Common myeloid progenitor, CD34-positive (primary cell): ENCODE data around the gene TK2.

Source experiments
- CTCF ChIA-PET: fragments of 350-600 bp; sonication (Branson Sonifier 250); formaldehyde crosslinking; loops from one replicate; lab custom pipeline; 2021; ENCODE audit warnings: antibody characterized with exemption; lab: Charles Lee
- POLR2A ChIA-PET: fragments of 350-600 bp; sonication (Branson Sonifier 250); formaldehyde crosslinking; loops from one replicate; lab custom pipeline; 2021; ENCODE audit warnings: antibody characterized with exemption; lab: Charles Lee
- DNase-seq, 3 donors: peaks; one replicate each; pipeline versions ENCODE4 v3.0.0 to v3.0.0-alpha.2; 2013
- H3K27ac ChIP-seq, 2 experiments: 1 replicate in 1 of 2; 2 replicates in 1 of 2; pipeline ENCODE4 v1.7.0; 2013; ENCODE audit warnings: inconsistent platforms in 2 of 2, low read length in 2 of 2, mild to moderate bottlenecking in 2 of 2, low read depth in 1 of 2, moderate library complexity in 1 of 2; ENCODE audit not compliant: severe bottlenecking in 2 of 2, insufficient read depth in 1 of 2, poor library complexity in 1 of 2
- H3K27me3 ChIP-seq, 5 experiments: replicated peaks in 2 of 5; 1 replicate in 3 of 5; 2 replicates in 2 of 5; pipeline versions ENCODE4 v1.6.1 to v1.7.0; 2013; ENCODE audit warnings: low read length in 4 of 5, mild to moderate bottlenecking in 2 of 5, moderate library complexity in 2 of 5, inconsistent platforms in 1 of 5; ENCODE audit not compliant: insufficient read depth in 5 of 5, control insufficient read depth in 4 of 5
- H3K36me3 ChIP-seq, 4 experiments: 1 replicate in 2 of 4; 2 replicates in 2 of 4; pipeline versions ENCODE4 v1.6.1 to v1.7.0; 2013; ENCODE audit warnings: low read length in 3 of 4, control low read depth in 1 of 4, mild to moderate bottlenecking in 1 of 4; ENCODE audit not compliant: control insufficient read depth in 4 of 4, insufficient read depth in 4 of 4
- H3K4me1 ChIP-seq, 4 experiments: 1 replicate in 3 of 4; 2 replicates in 1 of 4; pipeline versions ENCODE4 v1.6.1 to v1.7.1; 2013; ENCODE audit warnings: low read length in 3 of 4, mild to moderate bottlenecking in 3 of 4, control low read depth in 1 of 4, inconsistent platforms in 1 of 4, moderate library complexity in 1 of 4; ENCODE audit not compliant: control insufficient read depth in 4 of 4, insufficient read depth in 4 of 4; ENCODE audit errors: control extremely low read depth in 1 of 4
- H3K4me3 ChIP-seq, 7 experiments: 1 replicate in 4 of 7; 2 replicates in 3 of 7; pipeline versions ENCODE4 v1.5.1 to v1.7.0; 2013; ENCODE audit warnings: mild to moderate bottlenecking in 7 of 7, low read length in 6 of 7, moderate library complexity in 6 of 7, inconsistent platforms in 2 of 7, low read depth in 2 of 7, control low read depth in 1 of 7; ENCODE audit not compliant: insufficient read depth in 4 of 7, control insufficient read depth in 1 of 7; ENCODE audit errors: extremely low read depth in 1 of 7
- H3K9me3 ChIP-seq, 5 experiments: 1 replicate in 4 of 5; 2 replicates in 1 of 5; pipeline versions ENCODE4 v1.6.1 to v1.7.1; 2013; ENCODE audit warnings: low read length in 4 of 5, mild to moderate bottlenecking in 2 of 5, inconsistent platforms in 1 of 5, low read depth in 1 of 5, moderate library complexity in 1 of 5; ENCODE audit not compliant: control insufficient read depth in 4 of 5, insufficient read depth in 2 of 5; ENCODE audit errors: control extremely low read depth in 1 of 5
- WGBS: methylation state at CpG from one replicate; pipeline ENCODE4 v1.1.5; 2013; ENCODE audit not compliant: insufficient coverage; 5-methylcytosine and 5-hydroxymethylcytosine counted together

Gene TK2

DNA sequence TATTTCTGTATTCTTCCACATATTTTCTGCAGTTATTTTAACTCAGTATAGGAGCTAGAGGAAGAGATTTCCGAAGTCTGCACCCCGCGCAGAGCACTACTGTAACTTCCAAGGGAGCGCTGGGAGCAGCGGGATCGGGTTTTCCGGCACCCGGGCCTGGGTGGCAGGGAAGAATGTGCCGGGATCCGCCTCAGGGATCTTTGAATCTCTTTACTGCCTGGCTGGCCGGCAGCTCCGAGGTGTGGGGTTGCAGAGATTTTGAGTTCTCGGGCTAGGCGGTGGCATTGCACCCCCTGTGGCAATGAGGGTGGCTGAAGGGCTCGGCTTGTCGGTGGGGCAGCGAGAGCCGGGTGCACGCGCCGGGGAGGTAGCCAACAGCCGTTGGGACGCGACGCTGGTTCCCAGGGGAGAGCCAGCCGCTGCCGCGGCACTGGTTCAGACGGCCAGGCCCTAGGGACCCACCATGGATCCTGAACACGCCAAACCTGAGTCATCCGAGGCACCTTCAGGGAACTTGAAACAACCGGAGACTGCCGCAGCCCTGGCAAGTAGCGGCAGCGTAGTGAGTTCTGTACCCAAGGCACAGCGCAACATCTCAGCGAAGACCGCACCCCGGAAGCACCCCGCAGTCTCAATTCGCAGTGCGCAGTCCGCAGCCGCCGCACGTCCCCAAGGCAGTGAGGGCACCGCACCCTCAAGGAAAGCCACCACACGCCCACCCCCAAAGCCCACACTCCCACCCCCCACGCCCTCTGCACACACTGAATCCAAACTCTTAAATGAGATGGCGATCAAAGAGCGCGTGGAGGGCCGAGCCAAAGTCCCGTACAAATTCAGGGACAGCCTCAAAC, 16.4 kb upstream of the TK2 start, which contains the start of gene CMTM1:
TSS of gene CMTM1 (plus strand) at position 389 of the 851 bp plus-strand sequence. CDS start at position 464, 75 bp downstream.
- H3K27ac ChIP-seq: no peak within 1 kb of the TSS
- 97% methylated on average over 47 of the region's 54 CpGs for WGBS
- CTCF ChIA-PET: interaction anchor here (1.4 to 6.8 kb wide), 3 partner anchors 9 to 50 kb away, joined by 3 to 82 read pairs (median 47); partner anchors contain the start of genes CKLF, CMTM2 and TK2

DNA sequence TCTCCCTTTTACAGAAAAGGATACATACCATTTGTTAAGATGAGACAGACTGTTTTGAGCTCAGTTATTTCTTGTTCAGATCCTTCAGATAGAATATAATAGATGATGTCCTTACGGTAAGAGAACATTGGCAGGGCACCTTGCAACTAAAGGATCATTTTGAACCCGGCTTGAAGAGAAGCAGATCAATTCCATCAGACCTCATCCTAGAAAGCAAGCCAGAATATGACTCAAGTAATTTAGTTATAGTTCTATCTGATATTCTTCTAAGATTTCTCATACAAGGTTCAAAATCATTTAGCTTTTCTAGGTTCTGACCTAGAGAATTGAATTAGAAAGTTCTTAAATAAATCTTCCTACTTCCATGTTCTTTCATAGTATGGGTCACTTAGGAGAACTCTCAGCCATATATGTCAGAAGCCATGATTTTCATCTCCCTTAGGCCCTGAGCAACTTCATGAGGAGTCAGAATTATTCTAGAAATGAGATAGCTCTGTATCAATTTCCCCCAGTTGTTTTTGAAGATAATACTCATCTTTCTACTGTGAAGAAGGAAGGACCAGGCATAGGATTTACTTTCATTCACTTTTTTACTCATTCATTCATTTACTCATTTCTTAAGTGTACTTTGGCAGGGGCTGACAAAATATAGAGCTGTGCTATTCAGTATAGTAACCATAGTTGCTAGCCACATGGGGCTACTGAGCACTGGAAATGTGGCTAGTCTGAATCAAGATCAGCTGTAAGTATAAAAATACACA, 13.8 kb upstream of the TK2 start:
- Histone ChIP-seq H3K27ac (no peak overlapping the region), H3K4me3 (no peak overlapping the region), H3K27me3 (no peaks in the 10 kb centered on the region), H3K9me3 (no peaks in the 10 kb centered on the region), H3K36me3 (peaks cover 8 to 54% (median 27%) of the 10 kb centered on the region in 4 experiments), H3K4me1 (peaks cover 24 to 44% (median 38%) of the 10 kb centered on the region in 4 experiments)
- no peak for DNase-seq
- ChIA-PET POLR2A (no interaction called here), CTCF (interaction anchor here (0.6 to 6.8 kb wide), 15 partner anchors 9 to 158 kb away, joined by 3 to 82 read pairs (median 6); partner anchors contain the start of genes CKLF, CMTM2 and TK2)
- WGBS: no CpG with 5 or more reads among the region's 2 CpGs

More for the DNA sequence above, 16.4 kb upstream of the TK2 start, which contains the start of gene CMTM1:
- peaks cover 2 to 36% (median 18%) of the 10 kb centered on the region in 4 experiments for H3K36me3 ChIP-seq
- H3K9me3 ChIP-seq: no peaks in the 10 kb centered on the region
- POLR2A ChIA-PET: interaction anchor here (1.3 kb wide), 1 partner anchor 14 kb away, joined by 4 read pairs; the partner anchor contains the start of gene CKLF
- no peak for DNase-seq
- no peaks in the 10 kb centered on the region for H3K27me3 ChIP-seq
- H3K4me3 ChIP-seq: no peak within 1 kb of the TSS
- peaks cover 18 to 38% (median 34%) of the 10 kb centered on the region in 4 experiments for H3K4me1 ChIP-seq

DNA sequence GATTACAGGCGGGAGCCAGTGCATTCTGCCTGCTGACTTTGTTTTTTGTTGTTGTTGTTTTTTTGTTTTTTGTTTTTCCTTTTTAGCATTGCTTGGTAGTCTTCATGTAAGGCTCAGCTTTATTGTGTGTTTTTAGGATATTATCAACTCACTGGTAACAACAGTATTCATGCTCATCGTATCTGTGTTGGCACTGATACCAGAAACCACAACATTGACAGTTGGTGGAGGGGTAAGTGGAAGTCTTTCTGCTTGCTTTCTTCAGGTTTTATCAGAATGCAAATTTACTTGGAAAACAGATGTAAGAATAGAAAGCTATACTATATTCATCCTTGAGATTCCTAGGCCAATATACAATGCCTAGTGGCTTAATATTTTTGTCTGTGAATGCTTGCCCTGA, 13.1 kb upstream of the TK2 start:
- H3K9me3 ChIP-seq: no peaks in the 10 kb centered on the region
- no peak overlapping the region for H3K4me3 ChIP-seq
- WGBS: 68% methylated on average over 2 of the region's 2 CpGs
- H3K4me1 ChIP-seq: peaks cover 24 to 44% (median 38%) of the 10 kb centered on the region in 4 experiments
- DNase-seq: peak in 2 of 3 donors; percentile 57 to 77
- no peak overlapping the region for H3K27ac ChIP-seq
- H3K27me3 ChIP-seq: no peaks in the 10 kb centered on the region
- H3K36me3 ChIP-seq: peaks cover 12 to 62% (median 34%) of the 10 kb centered on the region in 4 experiments
- ChIA-PET POLR2A (interaction anchor here (1.0 to 1.1 kb wide), 2 partner anchors 10 to 13 kb away, joined by 3 read pairs; partner anchors contain the start of genes CKLF and TK2), CTCF (interaction anchor here (0.6 to 6.8 kb wide), 16 partner anchors 12 to 157 kb away, joined by 3 to 82 read pairs (median 6); partner anchors contain the start of genes CKLF, CMTM2, CMTM3 and TK2)

DNA sequence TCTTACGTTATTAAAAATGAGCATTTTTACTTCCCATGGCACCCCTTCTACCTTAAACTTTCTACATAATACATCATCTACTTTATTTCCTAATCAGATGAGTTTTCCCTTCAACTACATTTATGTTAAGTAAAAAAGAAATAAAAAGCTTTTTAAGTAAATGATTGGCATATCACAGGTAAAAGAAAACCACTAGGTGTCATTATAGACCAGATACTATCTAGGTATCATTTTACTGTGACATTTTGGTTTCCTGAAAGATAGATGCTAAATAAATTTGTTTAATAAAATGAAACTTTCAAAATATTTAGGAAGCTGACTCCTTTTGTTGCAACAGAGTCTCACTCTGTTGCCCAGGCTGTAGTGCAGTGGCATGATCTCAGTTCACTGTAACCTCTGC, 12.5 kb upstream of the TK2 start:
- Histone ChIP-seq H3K9me3 (no peaks in the 10 kb centered on the region), H3K27me3 (no peaks in the 10 kb centered on the region), H3K4me3 (no peak overlapping the region), H3K36me3 (peaks cover 14 to 68% (median 36%) of the 10 kb centered on the region in 4 experiments), H3K4me1 (peaks cover 24 to 44% (median 38%) of the 10 kb centered on the region in 4 experiments), H3K27ac (no peak overlapping the region)
- DNase-seq: no peak
- ChIA-PET CTCF (interaction anchor here (0.6 to 6.8 kb wide), 16 partner anchors 12 to 220 kb away, joined by 3 to 82 read pairs (median 6); partner anchors contain the start of genes CKLF, CMTM2, CMTM3 and TK2), POLR2A (interaction anchor here (1.0 to 1.1 kb wide), 2 partner anchors 10 to 13 kb away, joined by 3 read pairs; partner anchors contain the start of genes CKLF and TK2)
- no CpG with 5 or more reads among the region's 1 CpG for WGBS

DNA sequence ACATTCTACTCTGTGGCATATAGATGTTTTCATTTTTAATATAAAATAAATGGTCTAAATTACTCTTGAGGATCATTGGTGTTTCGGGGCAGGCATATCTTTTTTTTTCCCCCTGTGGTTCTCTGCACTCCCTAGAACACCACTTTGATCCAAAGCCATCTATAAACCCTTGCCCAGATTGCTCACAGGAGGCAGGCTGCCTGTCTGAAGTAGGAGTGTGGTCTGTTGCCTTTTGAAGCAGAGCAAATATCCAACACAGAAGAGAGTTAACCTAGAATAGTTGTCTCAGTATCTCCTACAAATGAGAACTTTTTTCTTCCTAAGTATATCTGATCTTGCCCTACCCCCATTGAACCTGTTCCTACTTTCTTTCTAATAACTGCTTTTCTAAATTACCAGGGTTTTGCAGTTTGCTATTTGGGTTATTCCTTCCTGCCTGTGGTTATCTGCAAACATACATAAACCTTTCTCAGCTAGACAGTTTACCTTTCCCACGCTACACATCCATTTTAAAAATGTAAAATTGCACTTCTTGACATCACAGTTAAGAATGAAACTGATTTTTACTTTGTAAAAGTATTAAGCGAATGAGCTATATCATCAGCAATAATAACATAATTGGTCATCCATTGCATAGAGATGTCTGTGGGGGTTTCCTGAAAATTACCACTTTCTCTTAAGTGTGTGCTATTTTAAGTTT, 11.6 kb upstream of the TK2 start:
- CTCF ChIA-PET: interaction anchor here (0.9 to 6.8 kb wide), 9 partner anchors 11 to 219 kb away, joined by 3 to 82 read pairs (median 10); partner anchors contain the start of genes CKLF, CMTM2, CMTM3 and TK2
- DNase-seq: no peak
- Histone ChIP-seq H3K4me1 (peaks cover 24 to 44% (median 38%) of the 10 kb centered on the region in 4 experiments), H3K36me3 (peaks cover 17 to 65% (median 30%) of the 10 kb centered on the region in 4 experiments), H3K9me3 (no peaks in the 10 kb centered on the region), H3K4me3 (no peak overlapping the region), H3K27ac (no peak overlapping the region), H3K27me3 (no peaks in the 10 kb centered on the region)
- WGBS: no CpG with 5 or more reads among the region's 3 CpGs
- POLR2A ChIA-PET: interaction anchor here (1.1 kb wide), 1 partner anchor 9 kb away, joined by 3 read pairs; the partner anchor contains the start of gene CKLF

DNA sequence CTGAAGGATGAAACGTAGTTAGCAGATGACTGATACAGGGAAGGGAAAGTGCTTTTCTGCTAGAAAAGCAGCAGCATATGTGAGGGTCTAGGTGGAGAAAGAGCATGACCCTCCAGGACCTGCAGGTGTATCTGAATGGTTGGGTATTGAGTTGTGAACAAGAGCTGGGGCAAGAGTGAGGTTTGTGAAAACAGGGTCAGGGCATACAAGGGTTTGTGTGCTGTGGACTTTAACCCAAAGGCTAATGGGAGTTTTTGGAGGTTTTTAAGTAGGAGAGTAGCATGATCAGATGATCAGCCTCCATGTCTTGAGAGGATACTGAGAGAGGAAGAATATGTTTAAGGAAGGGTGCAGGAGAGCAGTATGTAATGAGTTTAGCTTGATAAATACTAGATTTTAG, 10.2 kb upstream of the TK2 start:
- no peak overlapping the region for H3K27ac ChIP-seq
- peaks cover 11 to 59% (median 30%) of the 10 kb centered on the region in 4 experiments for H3K36me3 ChIP-seq
- no peak for DNase-seq
- WGBS: 100% methylated on average over 1 of the region's 1 CpG
- H3K4me1 ChIP-seq: peaks cover 24 to 50% (median 40%) of the 10 kb centered on the region in 4 experiments
- H3K27me3 ChIP-seq: no peaks in the 10 kb centered on the region
- no peak overlapping the region for H3K4me3 ChIP-seq
- POLR2A ChIA-PET: no interaction called here
- no peaks in the 10 kb centered on the region for H3K9me3 ChIP-seq
- CTCF ChIA-PET: interaction anchor here (0.6 to 2.7 kb wide), 6 partner anchors 10 to 124 kb away, joined by 3 to 10 read pairs (median 6); no protein-coding TSS in a partner anchor
